CD14-positive monocyte (primary cell): Measurements from ENCODE around the gene VCAN. TPM values are rescaled to one million over a fixed set of nuclear protein-coding genes. Genes with fewer than 3 reads are reported as not detected.
A peak's percentile ranks its signal among the peaks of the same experiment; 100 is the strongest.

Source experiments
- DNase-seq, 3 donors: peaks; one replicate each; pipeline ENCODE4 v3.0.0-alpha.2; 2011 to 2022
- H2AFZ ChIP-seq: 2 replicates; pipeline ENCODE4 v1.6.0; 2012; ENCODE audit warnings: mild to moderate bottlenecking, low read depth, low read length, inconsistent platforms; ENCODE audit not compliant: insufficient read depth, poor library complexity, severe bottlenecking
- H3K27ac ChIP-seq, 2 donors: 1 replicate in 1 of 2; 2 replicates in 1 of 2; pipeline ENCODE4 v1.5.1; 2012 to 2013; ENCODE audit warnings: low read length in 2 of 2, control low read depth in 1 of 2, inconsistent platforms in 1 of 2, low read depth in 1 of 2, mild to moderate bottlenecking in 1 of 2
- H3K27me3 ChIP-seq, 2 donors: one replicate each; pipeline versions ENCODE4 v1.6.0 to v1.6.1; 2011 to 2013; ENCODE audit warnings: low read length in 2 of 2; ENCODE audit not compliant: control insufficient read depth in 2 of 2, insufficient read depth in 2 of 2
- H3K36me3 ChIP-seq, 2 donors: replicated peaks in 1 of 2; 1 replicate in 1 of 2; 2 replicates in 1 of 2; pipeline versions ENCODE4 v1.5.1 to v1.6.1; 2012 to 2013; ENCODE audit warnings: low read length in 2 of 2, control low read depth in 1 of 2, inconsistent platforms in 1 of 2, mild to moderate bottlenecking in 1 of 2; ENCODE audit not compliant: insufficient read depth in 2 of 2, control insufficient read depth in 1 of 2
- H3K4me1 ChIP-seq, 2 donors: 1 replicate in 1 of 2; 2 replicates in 1 of 2; pipeline versions ENCODE4 v1.5.1 to v1.6.1; 2012 to 2013; ENCODE audit warnings: low read length in 2 of 2, control low read depth in 1 of 2, inconsistent platforms in 1 of 2, mild to moderate bottlenecking in 1 of 2, moderate library complexity in 1 of 2; ENCODE audit not compliant: insufficient read depth in 2 of 2, control insufficient read depth in 1 of 2
- H3K4me2 ChIP-seq: replicated peaks from 2 replicates; pipeline ENCODE3; 2012; ENCODE audit warnings: low read length, moderate library complexity, mild to moderate bottlenecking; ENCODE audit not compliant: poor library complexity, severe bottlenecking; ENCODE audit errors: extremely low read depth
- H3K4me3 ChIP-seq, 3 experiments: fragments of 200-600 bp in 1 of 3; sonication (generic) in 1 of 3; replicated peaks in 1 of 3; 1 replicate in 2 of 3; 2 replicates in 1 of 3; pipeline ENCODE4 v1.5.1; 2011 to 2013; ENCODE audit warnings: low read length in 3 of 3, mild to moderate bottlenecking in 3 of 3, control low read depth in 2 of 3, low read depth in 2 of 3, inconsistent platforms in 1 of 3, moderate library complexity in 1 of 3
- H3K79me2 ChIP-seq: 2 replicates; pipeline ENCODE4 v1.6.0; 2012; ENCODE audit warnings: mild to moderate bottlenecking, control low read depth, inconsistent platforms, low read length, moderate library complexity; ENCODE audit not compliant: insufficient read depth
- H3K9ac ChIP-seq: 2 replicates; pipeline ENCODE4 v1.6.0; 2017; ENCODE audit warnings: low read length, mild to moderate bottlenecking; ENCODE audit not compliant: insufficient read depth, poor library complexity, severe bottlenecking
- H3K9me3 ChIP-seq, 2 donors: replicated peaks in 1 of 2; 1 replicate in 1 of 2; 2 replicates in 1 of 2; pipeline versions ENCODE4 v1.5.1 to v1.6.1; 2012 to 2013; ENCODE audit warnings: low read length in 2 of 2, control low read depth in 1 of 2; ENCODE audit not compliant: control insufficient read depth in 1 of 2, insufficient read depth in 1 of 2
- H4K20me1 ChIP-seq: 2 replicates; pipeline ENCODE4 v1.6.0; 2012; ENCODE audit warnings: mild to moderate bottlenecking, low read length, control low read depth, moderate library complexity; ENCODE audit not compliant: insufficient read depth
- H3K27ac Mint-ChIP-seq, 7 donors: one replicate each; pipeline ENCODE4 v1.8.0; 2020; ENCODE audit warnings: mild to moderate bottlenecking in 7 of 7, mixed read lengths in 7 of 7, moderate library complexity in 6 of 7, inconsistent platforms in 2 of 7
- H3K27me3 Mint-ChIP-seq, 3 donors: one replicate each; pipeline ENCODE4 v1.8.0; 2021 to 2022; ENCODE audit warnings: low read depth in 3 of 3, mild to moderate bottlenecking in 3 of 3, mixed read lengths in 3 of 3, moderate library complexity in 3 of 3, inconsistent platforms in 1 of 3
- H3K36me3 Mint-ChIP-seq, 2 donors: one replicate each; pipeline ENCODE4 v1.8.0; 2020; ENCODE audit warnings: mixed read lengths in 2 of 2, inconsistent platforms in 1 of 2, mild to moderate bottlenecking in 1 of 2
- H3K4me1 Mint-ChIP-seq: one replicate; pipeline ENCODE4 v1.8.0; 2020; ENCODE audit warnings: mild to moderate bottlenecking, mixed read lengths
- H3K4me3 Mint-ChIP-seq, 2 donors: one replicate each; pipeline ENCODE4 v1.8.0; 2020; ENCODE audit warnings: mild to moderate bottlenecking in 2 of 2, mixed read lengths in 2 of 2, moderate library complexity in 1 of 2
- H3K9me3 Mint-ChIP-seq, 7 donors: one replicate each; pipeline ENCODE4 v1.8.0; 2020 to 2022; ENCODE audit warnings: mixed read lengths in 7 of 7, mild to moderate bottlenecking in 6 of 7, moderate library complexity in 6 of 7, inconsistent platforms in 2 of 7
- CTCF ChIP-seq: fragments of 200-600 bp; IDR thresholded peaks from one replicate; pipeline ENCODE4 v1.8.0; 2022; ENCODE audit warnings: antibody characterized with exemption, mild to moderate bottlenecking
- WGBS: methylation state at CpG from one replicate; pipeline ENCODE4 v1.1.5; 2013; ENCODE audit warnings: missing lambda C conversion rate; ENCODE audit not compliant: insufficient coverage; 5-methylcytosine and 5-hydroxymethylcytosine counted together
- intact Hi-C, 2 donors: fragments of 100-400 bp; cut with micrococcal nuclease; formaldehyde crosslinking; loops; one replicate each; pipeline versions ENCODE4 v1.15.0 to v1.15.1; 2023
- polyA plus RNA-seq, 3 donors: library from polyadenylated mRNA; depleted of rRNA in 1 of 3; unstranded in 2 of 3; stranded (reverse) in 1 of 3; fragments of 300-500 nt in 2 of 3; fragments of >200 nt in 1 of 3; fragmentation: Illumina TruSeq in 2 of 3; gene quantifications; 1 replicate in 2 of 3; 2 replicates in 1 of 3; pipeline ENCODE4 v1.2.3, GENCODE V29; 2012 to 2021

VCAN gene
- polyA plus RNA-seq, 3 donors: 417 to 844 (median 630) TPM

GRCh38 chr5:83551821-83552220 is 80.3 kb downstream of the VCAN start:
- Histone ChIP-seq H4K20me1 (peaks cover 100% of the 10 kb centered on the region), H3K27me3 (no peaks in the 10 kb centered on the region), H3K4me1 (no peaks in the 10 kb centered on the region), H3K9ac (no peak overlapping the region), H3K27ac (peak overlapping the region in 1 of 2 donors; percentile 33), H3K4me3 (no peak overlapping the region), H2AFZ (no peak overlapping the region), H3K9me3 (no peaks in the 10 kb centered on the region), H3K4me2 (no peak overlapping the region), H3K79me2 (peaks cover 9% of the 10 kb centered on the region), H3K36me3 (peaks cover 99 to 100% of the 10 kb centered on the region in 2 donors)
- Mint-ChIP-seq H3K4me1 (peaks cover 2% of the 10 kb centered on the region), H3K27ac (peak overlapping the region in 3 of 7 donors; percentile 25 to 74 (median 45)), H3K9me3 (peaks cover 0 to under 1% (median 0%) of the 10 kb centered on the region in 7 donors), H3K36me3 (peaks cover 84 to 99% of the 10 kb centered on the region in 2 donors), H3K27me3 (peaks cover 0 to 3% (median 0%) of the 10 kb centered on the region in 3 donors), H3K4me3 (no peak overlapping the region)
- DNase-seq: no peak
- TF ChIP-seq CTCF: no peak
- intact Hi-C loops: no loop called here
- WGBS: no CpG with 5 or more reads among the region's 1 CpG

GRCh38 chr5:83552275-83552674 is 80.7 kb downstream of the VCAN start:
- H3K4me3 Mint-ChIP-seq: no peak overlapping the region
- no peaks in the 10 kb centered on the region for H3K27me3 ChIP-seq
- peaks cover 100% of the 10 kb centered on the region for H4K20me1 ChIP-seq

More at GRCh38 chr5:83552275-83552674, 80.7 kb downstream of the VCAN start:
- intact Hi-C loops: no loop called here
- no peak overlapping the region for H3K9ac ChIP-seq
- H3K9me3 ChIP-seq: no peaks in the 10 kb centered on the region
- peaks cover 14% of the 10 kb centered on the region for H3K79me2 ChIP-seq
- no peak overlapping the region for H3K4me3 ChIP-seq
- no peak overlapping the region for H3K27ac ChIP-seq
- Mint-ChIP-seq H3K36me3 (peaks cover 84 to 99% of the 10 kb centered on the region in 2 donors), H3K4me1 (peaks cover 1% of the 10 kb centered on the region), H3K27me3 (peaks cover 0 to 3% (median 0%) of the 10 kb centered on the region in 3 donors), H3K27ac (peak overlapping the region in 1 of 7 donors; percentile 18), H3K9me3 (peaks cover 0 to 2% (median 0%) of the 10 kb centered on the region in 7 donors)
- H2AFZ ChIP-seq: no peak overlapping the region
- peaks cover 99 to 100% of the 10 kb centered on the region in 2 donors for H3K36me3 ChIP-seq
- no peak for DNase-seq
- no peaks in the 10 kb centered on the region for H3K4me1 ChIP-seq
- no peak overlapping the region for H3K4me2 ChIP-seq
- TF ChIP-seq CTCF: no peak
